GM23338 (cell line): ENCODE data around the gene SHOC1. TPM values are rescaled to one million over a fixed set of nuclear protein-coding genes. Genes with fewer than 3 reads are reported as not detected.

Experiments
- ATAC-seq: fragments of 200-7000 bp; cut with Tn5 transposase; 3 replicates; pipeline ENCODE4 v1.9.1; 2020
- DNase-seq: peaks from one replicate; pipeline ENCODE4 v3.0.0-alpha.2; 2015; ENCODE audit warnings: low spot score
- H2AFZ ChIP-seq: fragments of 200-600 bp; sonication (generic); 2 replicates; pipeline ENCODE4 v1.8.0; 2016; ENCODE audit warnings: antibody characterized with exemption, mild to moderate bottlenecking, moderate library complexity
- H3F3A ChIP-seq: fragments of 200-600 bp; sonication (generic); replicated peaks from 2 replicates; pipeline ENCODE4 v1.8.0; 2017; ENCODE audit warnings: antibody characterized with exemption, mixed run types, low read depth
- H3K27ac ChIP-seq: fragments of 200-600 bp; sonication (generic); 2 replicates; pipeline ENCODE4 v1.6.1; 2016; ENCODE audit warnings: low read depth
- H3K27me3 ChIP-seq: fragments of 200-600 bp; sonication (generic); 2 replicates; pipeline ENCODE4 v1.8.0; 2016; ENCODE audit warnings: mild to moderate bottlenecking, mixed run types, moderate library complexity; ENCODE audit not compliant: insufficient read depth
- H3K36me3 ChIP-seq: fragments of 200-600 bp; sonication (generic); 2 replicates; pipeline ENCODE4 v1.8.0; 2016; ENCODE audit warnings: mild to moderate bottlenecking; ENCODE audit not compliant: insufficient read depth
- H3K4me1 ChIP-seq: fragments of 200-600 bp; sonication (generic); 2 replicates; pipeline ENCODE4 v1.8.0; 2016; ENCODE audit warnings: mild to moderate bottlenecking, moderate library complexity; ENCODE audit not compliant: insufficient read depth
- H3K4me2 ChIP-seq: fragments of 200-600 bp; sonication (generic); 2 replicates; pipeline ENCODE4 v1.7.1; 2017; ENCODE audit warnings: mixed run types
- H3K4me3 ChIP-seq: fragments of 200-600 bp; sonication (generic); 2 replicates; pipeline ENCODE4 v1.6.1; 2016; ENCODE audit warnings: mixed run types
- H3K79me2 ChIP-seq: fragments of 200-600 bp; sonication (generic); replicated peaks from 2 replicates; pipeline ENCODE4 v1.8.0; 2017; ENCODE audit warnings: mild to moderate bottlenecking; ENCODE audit not compliant: insufficient read depth
- H3K9me2 ChIP-seq: fragments of 200-600 bp; sonication (generic); 2 replicates; pipeline ENCODE4 v1.8.0; 2017; ENCODE audit not compliant: insufficient read depth
- H4K20me1 ChIP-seq: fragments of 200-600 bp; sonication (generic); replicated peaks from 2 replicates; pipeline ENCODE4 v1.8.0; 2017; ENCODE audit warnings: mild to moderate bottlenecking; ENCODE audit not compliant: insufficient read depth
- H3K27ac Mint-ChIP-seq: 2 replicates; pipeline ENCODE4 v1.8.0; 2020; ENCODE audit warnings: inconsistent platforms, mild to moderate bottlenecking, moderate library complexity, mixed read lengths
- H3K27me3 Mint-ChIP-seq: 3 replicates; pipeline ENCODE4 v1.8.0; 2022; ENCODE audit warnings: low read depth, mild to moderate bottlenecking, moderate library complexity, mixed read lengths, inconsistent platforms; ENCODE audit not compliant: insufficient read depth, poor library complexity
- H3K36me3 Mint-ChIP-seq: 3 replicates; pipeline ENCODE4 v1.8.0; 2021; ENCODE audit warnings: low read depth, mild to moderate bottlenecking, inconsistent platforms, moderate library complexity, mixed read lengths
- H3K4me1 Mint-ChIP-seq: 3 replicates; pipeline ENCODE4 v1.8.0; 2020; ENCODE audit warnings: mild to moderate bottlenecking, inconsistent platforms, mixed read lengths
- H3K4me3 Mint-ChIP-seq: 3 replicates; pipeline ENCODE4 v1.8.0; 2021; ENCODE audit warnings: moderate library complexity, mild to moderate bottlenecking, inconsistent platforms, mixed read lengths
- H3K9me3 Mint-ChIP-seq: 3 replicates; pipeline ENCODE4 v1.8.0; 2020; ENCODE audit warnings: moderate library complexity, mild to moderate bottlenecking, inconsistent platforms, mixed read lengths
- EZH2 ChIP-seq: fragments of 200-600 bp; sonication (generic); IDR thresholded peaks from one replicate; pipeline ENCODE4 v1.8.0; 2017; ENCODE audit warnings: antibody characterized with exemption, mild to moderate bottlenecking, low read depth; ENCODE audit not compliant: unreplicated experiment
- JUNB ChIP-seq: IDR thresholded peaks from one replicate; pipeline ENCODE4 v1.6.1; 2016; ENCODE audit warnings: antibody characterized with exemption; ENCODE audit not compliant: unreplicated experiment
- NANOG ChIP-seq: IDR thresholded peaks from 2 replicates; pipeline ENCODE4 v1.6.1; 2016; ENCODE audit warnings: antibody characterized with exemption, borderline replicate concordance
- POLR2AphosphoS5 ChIP-seq: IDR thresholded peaks from 2 replicates; pipeline ENCODE4 v1.6.1; 2016; ENCODE audit warnings: antibody characterized with exemption, low read depth
- ZNF114 ChIP-seq: fragments of 250-450 bp; sonication (Bioruptor Pico); IDR thresholded peaks from 2 replicates; pipeline ENCODE4 v1.5.0; 2020; ENCODE audit warnings: mild to moderate bottlenecking, moderate library complexity
- long read RNA-seq: library from polyadenylated mRNA; unstranded; transcript quantifications from one replicate; pipeline ENCODE4 v2.0.0, GENCODE V29; 2020; ENCODE audit not compliant: unreplicated experiment
- polyA plus RNA-seq: library from polyadenylated mRNA; unstranded; fragments of >200 nt; fragmentation: Nextera tagmentation; extraction: Ambion mirVana; gene quantifications from 2 replicates; pipeline ENCODE4 v1.2.1, GENCODE V29; 2016
- total RNA-seq: library from RNA; depleted of rRNA; stranded (reverse); fragments of >200 nt; shearing (Covaris generic); gene quantifications from 2 replicates; pipeline ENCODE4 v1.2.3, GENCODE V29; 2014; rRNA removed
- TF ChIP-seq, protein P1 (sequence below): IDR thresholded peaks from one replicate; pipeline ENCODE4 v1.6.1; 2018; ENCODE audit warnings: antibody characterized with exemption; ENCODE audit not compliant: unreplicated experiment
- TF ChIP-seq, protein P2 (sequence below): IDR thresholded peaks from 2 replicates; pipeline ENCODE4 v1.6.1; 2016; ENCODE audit warnings: antibody characterized with exemption

Gene SHOC1
- not detected in 2 replicates for total RNA-seq
- 0.21 and 0.39 TPM in 2 replicates for polyA plus RNA-seq
- long read RNA-seq: 0 reads

DNA sequence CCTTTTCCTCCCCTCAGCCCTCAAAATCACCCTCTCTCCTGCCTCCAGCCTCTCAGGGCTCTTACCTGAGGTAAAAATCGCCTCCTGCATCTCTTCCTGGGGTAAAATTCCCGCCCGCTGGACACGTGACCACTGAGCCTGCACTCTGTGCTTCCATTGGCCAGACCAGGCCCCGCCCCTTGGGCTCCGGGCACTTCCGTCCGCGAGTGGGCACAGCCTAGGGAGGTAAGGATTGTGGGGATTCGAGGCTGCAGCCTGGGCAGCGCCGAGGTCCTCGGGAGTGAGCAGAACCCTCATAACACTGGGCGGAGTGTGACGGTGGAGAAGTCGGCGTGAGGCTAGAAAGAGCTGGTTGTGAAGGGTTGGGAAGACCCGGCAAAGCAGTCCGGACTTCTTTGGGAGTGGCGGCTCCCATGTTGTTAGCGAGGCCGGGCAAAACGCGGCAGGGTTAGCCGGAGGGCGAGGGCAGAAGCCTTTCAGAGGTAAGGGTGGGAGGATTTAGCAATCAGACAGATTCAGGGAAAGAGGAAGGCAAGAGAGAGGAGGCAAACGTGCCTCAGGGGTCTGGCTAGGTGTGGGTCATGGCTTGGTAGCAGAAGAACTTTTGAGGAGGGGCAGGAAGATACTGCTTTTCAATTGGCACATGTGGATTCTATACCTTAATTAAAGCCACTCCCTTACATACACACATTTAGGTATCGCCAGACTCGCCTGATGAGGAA is at the start of gene SHOC1:
TSS of gene SHOC1 (minus strand) at position 103 of the 722 bp plus-strand sequence. CDS start 3,519 bp downstream, outside the sequence.
- Histone ChIP-seq H2AFZ (no peak within 1 kb of the TSS), H3K79me2 (no peaks in the 10 kb centered on the region), H3K9me2 (no peaks in the 10 kb centered on the region), H4K20me1 (no peaks in the 10 kb centered on the region), H3K4me1 (no peaks in the 10 kb centered on the region), H3K4me2 (no peak within 1 kb of the TSS), H3K36me3 (no peaks in the 10 kb centered on the region), H3K27ac (no peak within 1 kb of the TSS), H3K27me3 (no peaks in the 10 kb centered on the region), H3K4me3 (no peak within 1 kb of the TSS), H3F3A (no peaks in the 10 kb centered on the region)
- no peak for TF ChIP-seq POLR2AphosphoS5
- Mint-ChIP-seq H3K36me3 (peaks cover 5% of the 10 kb centered on the region; the same call in 2 of the 3 replicates), H3K9me3 (peaks cover 6% of the 10 kb centered on the region), H3K27ac (peak within 1 kb of the TSS; percentile 43; the same call in 1 of the 2 replicates), H3K27me3 (peaks cover 6% of the 10 kb centered on the region), H3K4me3 (no peak within 1 kb of the TSS), H3K4me1 (no peaks in the 10 kb centered on the region)
- ATAC-seq (no peak; the same call in 2 of the 3 replicates), DNase-seq (no peak)

DNA sequence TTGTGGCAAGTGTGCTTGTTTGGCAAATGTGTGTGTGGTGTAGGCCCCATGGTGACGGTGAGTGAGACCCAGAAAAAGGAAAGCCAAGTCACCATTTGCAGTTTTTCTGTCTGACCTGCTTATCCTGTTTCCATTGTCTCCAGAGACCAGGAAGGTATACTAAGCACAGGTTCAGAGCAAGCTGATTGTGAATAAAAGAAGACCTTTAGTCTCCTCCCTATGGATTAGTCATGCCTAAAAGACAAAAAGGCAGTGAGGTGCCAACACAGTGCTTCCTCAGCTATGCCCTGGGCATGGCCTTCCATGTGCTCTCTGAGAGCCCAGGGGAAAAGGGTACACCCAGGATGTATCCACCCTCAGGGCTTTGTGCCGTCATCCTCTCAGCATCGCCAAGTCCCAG is 49.2 kb upstream of the SHOC1 start:
- Mint-ChIP-seq H3K4me3 (no peak overlapping the region), H3K27ac (no peak overlapping the region), H3K36me3 (no peaks in the 10 kb centered on the region), H3K9me3 (no peaks in the 10 kb centered on the region), H3K4me1 (no peaks in the 10 kb centered on the region), H3K27me3 (peaks cover 3% of the 10 kb centered on the region)
- Histone ChIP-seq H3K27me3 (no peaks in the 10 kb centered on the region), H3K4me3 (no peak overlapping the region), H4K20me1 (no peaks in the 10 kb centered on the region), H2AFZ (peak overlapping the region; percentile 7; the same call in 1 of the 2 replicates), H3K4me1 (no peaks in the 10 kb centered on the region), H3K4me2 (no peak overlapping the region), H3K79me2 (no peaks in the 10 kb centered on the region), H3K9me2 (no peaks in the 10 kb centered on the region), H3K27ac (no peak overlapping the region), H3F3A (no peaks in the 10 kb centered on the region), H3K36me3 (no peaks in the 10 kb centered on the region)
- no peak for ATAC-seq
- no peak for DNase-seq
- no peak for TF ChIP-seq EZH2
- no peak for TF ChIP-seq POLR2AphosphoS5
- TF ChIP-seq, protein P1, sequence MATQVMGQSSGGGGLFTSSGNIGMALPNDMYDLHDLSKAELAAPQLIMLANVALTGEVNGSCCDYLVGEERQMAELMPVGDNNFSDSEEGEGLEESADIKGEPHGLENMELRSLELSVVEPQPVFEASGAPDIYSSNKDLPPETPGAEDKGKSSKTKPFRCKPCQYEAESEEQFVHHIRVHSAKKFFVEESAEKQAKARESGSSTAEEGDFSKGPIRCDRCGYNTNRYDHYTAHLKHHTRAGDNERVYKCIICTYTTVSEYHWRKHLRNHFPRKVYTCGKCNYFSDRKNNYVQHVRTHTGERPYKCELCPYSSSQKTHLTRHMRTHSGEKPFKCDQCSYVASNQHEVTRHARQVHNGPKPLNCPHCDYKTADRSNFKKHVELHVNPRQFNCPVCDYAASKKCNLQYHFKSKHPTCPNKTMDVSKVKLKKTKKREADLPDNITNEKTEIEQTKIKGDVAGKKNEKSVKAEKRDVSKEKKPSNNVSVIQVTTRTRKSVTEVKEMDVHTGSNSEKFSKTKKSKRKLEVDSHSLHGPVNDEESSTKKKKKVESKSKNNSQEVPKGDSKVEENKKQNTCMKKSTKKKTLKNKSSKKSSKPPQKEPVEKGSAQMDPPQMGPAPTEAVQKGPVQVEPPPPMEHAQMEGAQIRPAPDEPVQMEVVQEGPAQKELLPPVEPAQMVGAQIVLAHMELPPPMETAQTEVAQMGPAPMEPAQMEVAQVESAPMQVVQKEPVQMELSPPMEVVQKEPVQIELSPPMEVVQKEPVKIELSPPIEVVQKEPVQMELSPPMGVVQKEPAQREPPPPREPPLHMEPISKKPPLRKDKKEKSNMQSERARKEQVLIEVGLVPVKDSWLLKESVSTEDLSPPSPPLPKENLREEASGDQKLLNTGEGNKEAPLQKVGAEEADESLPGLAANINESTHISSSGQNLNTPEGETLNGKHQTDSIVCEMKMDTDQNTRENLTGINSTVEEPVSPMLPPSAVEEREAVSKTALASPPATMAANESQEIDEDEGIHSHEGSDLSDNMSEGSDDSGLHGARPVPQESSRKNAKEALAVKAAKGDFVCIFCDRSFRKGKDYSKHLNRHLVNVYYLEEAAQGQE: no peak
- TF ChIP-seq, protein P2, sequence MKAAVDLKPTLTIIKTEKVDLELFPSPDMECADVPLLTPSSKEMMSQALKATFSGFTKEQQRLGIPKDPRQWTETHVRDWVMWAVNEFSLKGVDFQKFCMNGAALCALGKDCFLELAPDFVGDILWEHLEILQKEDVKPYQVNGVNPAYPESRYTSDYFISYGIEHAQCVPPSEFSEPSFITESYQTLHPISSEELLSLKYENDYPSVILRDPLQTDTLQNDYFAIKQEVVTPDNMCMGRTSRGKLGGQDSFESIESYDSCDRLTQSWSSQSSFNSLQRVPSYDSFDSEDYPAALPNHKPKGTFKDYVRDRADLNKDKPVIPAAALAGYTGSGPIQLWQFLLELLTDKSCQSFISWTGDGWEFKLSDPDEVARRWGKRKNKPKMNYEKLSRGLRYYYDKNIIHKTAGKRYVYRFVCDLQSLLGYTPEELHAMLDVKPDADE: no peak
- no peak for TF ChIP-seq JUNB
- TF ChIP-seq NANOG: no peak
- no peak for TF ChIP-seq ZNF114 (CRISPR knock-in tag)
